Measurements from ENCODE around the gene PADI1.
"Not testable (repeated sequence)": the region's sequence is repeated elsewhere in the genome, so short reads cannot be mapped to it uniquely, and the experiment has no call there.

- TF ChIP-seq, protein P1, sequence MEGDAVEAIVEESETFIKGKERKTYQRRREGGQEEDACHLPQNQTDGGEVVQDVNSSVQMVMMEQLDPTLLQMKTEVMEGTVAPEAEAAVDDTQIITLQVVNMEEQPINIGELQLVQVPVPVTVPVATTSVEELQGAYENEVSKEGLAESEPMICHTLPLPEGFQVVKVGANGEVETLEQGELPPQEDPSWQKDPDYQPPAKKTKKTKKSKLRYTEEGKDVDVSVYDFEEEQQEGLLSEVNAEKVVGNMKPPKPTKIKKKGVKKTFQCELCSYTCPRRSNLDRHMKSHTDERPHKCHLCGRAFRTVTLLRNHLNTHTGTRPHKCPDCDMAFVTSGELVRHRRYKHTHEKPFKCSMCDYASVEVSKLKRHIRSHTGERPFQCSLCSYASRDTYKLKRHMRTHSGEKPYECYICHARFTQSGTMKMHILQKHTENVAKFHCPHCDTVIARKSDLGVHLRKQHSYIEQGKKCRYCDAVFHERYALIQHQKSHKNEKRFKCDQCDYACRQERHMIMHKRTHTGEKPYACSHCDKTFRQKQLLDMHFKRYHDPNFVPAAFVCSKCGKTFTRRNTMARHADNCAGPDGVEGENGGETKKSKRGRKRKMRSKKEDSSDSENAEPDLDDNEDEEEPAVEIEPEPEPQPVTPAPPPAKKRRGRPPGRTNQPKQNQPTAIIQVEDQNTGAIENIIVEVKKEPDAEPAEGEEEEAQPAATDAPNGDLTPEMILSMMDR (IDR thresholded peaks at IDR 0.05), result not testable (repeated sequence)
- TF ChIP-seq EZH2 (IDR thresholded peaks at IDR 0.05; ENCODE audit: borderline replicate concordance, insufficient read depth, low read depth, low read length, poor library complexity, severe bottlenecking), result not testable (repeated sequence)
Measured at GRCh38 chr1:17241011-17241779, 36.3 kb downstream of the PADI1 start.

Data from B cell (primary cell).